ENCODE measurements around the gene ITGB3BP. TPM values are rescaled to one million over a fixed set of nuclear protein-coding genes. Genes with fewer than 3 reads are reported as not detected.
A peak's percentile ranks its signal among the peaks of the same experiment; 100 is the strongest.
"Not testable (repeated sequence)": the region's sequence is repeated elsewhere in the genome, so short reads cannot be mapped to it uniquely, and the experiment has no call there.

ITGB3BP gene
- total RNA-seq (63.8 TPM), polyA plus RNA-seq (34.2 TPM)
- long read RNA-seq, donor 1, transcript ITGB3BP-201 (9 exons, 948 nt), result major isoform, 6 of 6 reads
- long read RNA-seq, donor 1, partial matches to known transcripts, result 0 of 6 reads
- long read RNA-seq, donor 1, other reads (novel, unspliced or antisense), result 0 of 6 reads
- long read RNA-seq, donor 2, transcript ITGB3BP-201 (9 exons, 948 nt), result major isoform, 9 of 26 reads
- long read RNA-seq, donor 2, partial matches to known transcripts, result 5 of 26 reads
- long read RNA-seq, donor 2, other reads (novel, unspliced or antisense), result 6 of 26 reads
- long read RNA-seq, donor 3, transcript ITGB3BP-212 (10 exons, 1,285 nt), result minor isoform, 10 of 80 reads
- long read RNA-seq, donor 3, transcript ITGB3BP-201 (9 exons, 948 nt), result major isoform, 44 of 80 reads
- long read RNA-seq, donor 3, partial matches to known transcripts, result 14 of 80 reads
- long read RNA-seq, donor 3, other reads (novel, unspliced or antisense), result 5 of 80 reads
- long read RNA-seq, donor 4, transcript ITGB3BP-201 (9 exons, 948 nt), result major isoform, 7 of 19 reads
- long read RNA-seq, donor 4, partial matches to known transcripts, result 10 of 19 reads
- long read RNA-seq, donor 4, other reads (novel, unspliced or antisense), result 0 of 19 reads
- long read RNA-seq, donor 5, transcript ITGB3BP-201 (9 exons, 948 nt), result major isoform, 31 of 84 reads
- long read RNA-seq, donor 5, transcript ITGB3BP-212 (10 exons, 1,285 nt), result minor isoform, 17 of 84 reads
- long read RNA-seq, donor 5, partial matches to known transcripts, result 24 of 84 reads
- long read RNA-seq, donor 5, other reads (novel, unspliced or antisense), result 10 of 84 reads
- long read RNA-seq, donor 6, transcript ITGB3BP-201 (9 exons, 948 nt), result major isoform, 11 of 19 reads
- long read RNA-seq, donor 6, partial matches to known transcripts, result 6 of 19 reads
- long read RNA-seq, donor 6, other reads (novel, unspliced or antisense), result 0 of 19 reads
- long read RNA-seq, donor 7, transcript ITGB3BP-201 (9 exons, 948 nt), result major isoform, 19 of 29 reads
- long read RNA-seq, donor 7, partial matches to known transcripts, result 0 of 29 reads
- long read RNA-seq, donor 7, other reads (novel, unspliced or antisense), result 5 of 29 reads
- long read RNA-seq, donor 8, partial matches to known transcripts, result 0 of 5 reads
- long read RNA-seq, donor 8, other reads (novel, unspliced or antisense), result 0 of 5 reads
- long read RNA-seq, donor 9, transcript ITGB3BP-201 (9 exons, 948 nt), result major isoform, 11 of 40 reads
- long read RNA-seq, donor 9, transcript ITGB3BP-212 (10 exons, 1,285 nt), result minor isoform, 6 of 40 reads
- long read RNA-seq, donor 9, partial matches to known transcripts, result 18 of 40 reads
- long read RNA-seq, donor 9, other reads (novel, unspliced or antisense), result 0 of 40 reads
- long read RNA-seq, donor 10, transcript ITGB3BP-201 (9 exons, 948 nt), result major isoform, 17 of 63 reads
- long read RNA-seq, donor 10, partial matches to known transcripts, result 33 of 63 reads
- long read RNA-seq, donor 10, other reads (novel, unspliced or antisense), result 9 of 63 reads

DNA sequence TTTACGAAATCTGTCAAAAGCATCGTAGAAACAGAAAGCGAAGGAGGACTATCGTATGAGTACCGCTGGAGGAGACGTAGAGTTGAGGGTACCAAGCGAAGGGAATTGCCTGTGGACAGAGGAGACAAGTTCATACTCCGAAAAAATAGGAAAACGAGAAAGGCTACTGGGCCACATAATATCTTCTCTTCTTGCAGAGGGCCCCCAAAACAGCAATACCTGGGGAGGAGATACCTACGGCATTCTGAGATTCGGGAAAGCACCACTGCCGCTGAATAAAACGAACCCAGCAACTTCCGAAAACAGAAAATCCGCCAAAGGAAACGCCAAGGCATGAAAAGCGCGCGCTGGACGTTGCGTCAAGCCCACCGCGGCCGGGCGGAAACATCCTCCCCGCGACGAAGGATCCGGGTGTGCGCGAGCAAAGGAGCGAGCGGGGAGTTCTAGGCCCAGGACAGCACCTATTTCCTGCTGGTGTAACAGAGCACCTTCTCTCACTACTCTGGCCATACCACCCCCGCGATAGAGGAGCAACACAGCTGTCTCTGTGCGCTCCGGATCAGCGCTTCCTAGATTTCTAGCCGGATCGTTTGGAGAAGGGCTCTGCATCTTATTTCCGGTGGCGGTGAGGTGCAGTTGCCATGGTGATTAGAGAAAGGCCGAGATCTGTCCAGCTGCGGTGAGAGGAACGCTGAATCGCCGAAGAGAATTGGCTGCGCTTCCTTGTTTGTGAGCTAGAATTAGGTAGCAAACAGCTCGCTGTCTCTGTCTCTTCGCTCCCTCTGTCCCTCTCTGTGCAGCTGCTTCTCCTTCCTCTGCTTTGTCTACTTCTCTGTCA is at the start of gene ITGB3BP, which contains the start of gene EFCAB7:
Gene ITGB3BP (minus strand): TSS at position 335 of the 838 bp plus-strand sequence. CDS start 92 bp downstream, at position 243.
Gene EFCAB7 (plus strand): TSS at position 635 of the 838 bp plus-strand sequence. CDS start 2,048 bp downstream, outside the sequence.
- H3K4me3 ChIP-seq (ENCODE audit: low read length in 2 of 2), result peak within 1 kb of the TSS; percentile 80 to 94
- peak within 1 kb of the TSS; percentile 93 to 97 for H3K27ac ChIP-seq (ENCODE audit: low read depth in 1 of 2, low read length in 1 of 2)
- peaks cover 0 to 7% of the 10 kb centered on the region in 2 donors for H3K36me3 ChIP-seq (ENCODE audit: control insufficient read depth in 2 of 2, insufficient read depth in 2 of 2, low read length in 1 of 2)
- peaks cover 3 to 12% of the 10 kb centered on the region in 2 donors for H3K4me1 ChIP-seq (ENCODE audit: control insufficient read depth in 2 of 2, insufficient read depth in 2 of 2, low read length in 2 of 2)
- under 1% methylated on average over 50 of the region's 50 CpGs for WGBS
- H3K27me3 ChIP-seq (ENCODE audit: control insufficient read depth in 2 of 2, insufficient read depth in 1 of 2, low read length in 1 of 2), result no peaks in the 10 kb centered on the region
- peak; percentile 65 to 93 (median 81) for DNase-seq (ENCODE audit: low read depth in 6 of 9, low spot score in 9 of 9)
- no peaks in the 10 kb centered on the region for H3K9me3 ChIP-seq (ENCODE audit: control insufficient read depth in 2 of 2, insufficient read depth in 1 of 2, low read length in 1 of 2)

DNA sequence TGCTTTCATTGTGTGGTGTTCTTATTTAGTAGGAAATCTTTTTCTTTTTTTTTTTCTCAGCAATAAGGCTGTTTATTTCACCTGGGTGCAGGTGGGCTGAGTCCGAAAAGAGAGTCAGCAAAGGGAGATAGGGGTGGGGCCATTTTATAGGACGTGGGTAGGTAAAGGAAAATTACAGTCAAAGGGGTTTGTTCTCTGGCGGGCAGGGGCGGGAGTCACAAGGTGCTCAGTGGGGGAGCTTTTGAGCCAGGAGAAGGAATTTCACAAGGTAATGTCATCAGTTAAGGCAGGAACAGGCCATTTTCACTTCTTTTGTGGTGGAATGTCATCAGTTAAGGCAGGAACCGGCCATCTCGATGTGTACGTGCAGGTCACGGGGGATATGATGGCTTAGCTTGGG is 49.7 kb upstream of the ITGB3BP start:
- H3K27ac ChIP-seq (ENCODE audit: low read depth in 1 of 2, low read length in 1 of 2); H3K9me3 ChIP-seq (ENCODE audit: control insufficient read depth in 2 of 2, insufficient read depth in 1 of 2, low read length in 1 of 2); H3K4me1 ChIP-seq (ENCODE audit: control insufficient read depth in 2 of 2, insufficient read depth in 2 of 2, low read length in 2 of 2); H3K4me3 ChIP-seq (ENCODE audit: low read length in 2 of 2); H3K36me3 ChIP-seq (ENCODE audit: control insufficient read depth in 2 of 2, insufficient read depth in 2 of 2, low read length in 1 of 2); DNase-seq (ENCODE audit: low read depth in 6 of 9, low spot score in 9 of 9); H3K27me3 ChIP-seq (ENCODE audit: control insufficient read depth in 2 of 2, insufficient read depth in 1 of 2, low read length in 1 of 2): not testable (repeated sequence)
- 91% methylated on average over 8 of the region's 8 CpGs for WGBS

GRCh38 chr1:63569640-63570316 is 46.8 kb upstream of the ITGB3BP start:
- H3K4me3 ChIP-seq (ENCODE audit: low read length in 2 of 2), result no peak overlapping the region
- 94% methylated on average over 3 of the region's 3 CpGs for WGBS
- no peaks in the 10 kb centered on the region for H3K27me3 ChIP-seq (ENCODE audit: control insufficient read depth in 2 of 2, insufficient read depth in 1 of 2, low read length in 1 of 2)
- no peaks in the 10 kb centered on the region for H3K9me3 ChIP-seq (ENCODE audit: control insufficient read depth in 2 of 2, insufficient read depth in 1 of 2, low read length in 1 of 2)
- no peak overlapping the region for H3K27ac ChIP-seq (ENCODE audit: low read depth in 1 of 2, low read length in 1 of 2)
- H3K36me3 ChIP-seq (ENCODE audit: control insufficient read depth in 2 of 2, insufficient read depth in 2 of 2, low read length in 1 of 2), result peaks cover 0 to 2% of the 10 kb centered on the region in 2 donors
- no peaks in the 10 kb centered on the region for H3K4me1 ChIP-seq (ENCODE audit: control insufficient read depth in 2 of 2, insufficient read depth in 2 of 2, low read length in 2 of 2)
- DNase-seq (ENCODE audit: low read depth in 6 of 9, low spot score in 9 of 9), result no peak

DNA sequence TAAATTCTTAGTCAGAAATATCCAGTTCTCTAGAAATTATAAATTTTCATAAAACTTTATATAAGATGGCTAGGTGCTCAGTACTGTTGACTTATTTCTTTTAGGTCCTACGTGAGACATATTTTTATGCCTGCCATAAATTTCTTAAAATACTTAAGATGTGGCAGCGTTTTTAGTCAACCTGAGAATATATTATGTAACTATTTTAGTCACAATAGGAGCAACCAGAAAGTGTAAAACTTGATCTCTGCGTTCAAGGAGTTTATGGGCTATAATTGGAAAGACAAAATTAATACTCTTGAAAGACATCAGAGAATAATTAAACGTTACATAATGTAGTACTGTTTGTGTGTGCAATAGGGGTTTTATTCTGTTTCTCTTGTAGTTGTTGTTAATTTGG is 46.0 kb upstream of the ITGB3BP start:
- Histone ChIP-seq H3K36me3 (ENCODE audit: control insufficient read depth in 2 of 2, insufficient read depth in 2 of 2, low read length in 1 of 2) (peaks cover 0 to 2% of the 10 kb centered on the region in 2 donors), H3K27ac (ENCODE audit: low read depth in 1 of 2, low read length in 1 of 2) (no peak overlapping the region), H3K9me3 (ENCODE audit: control insufficient read depth in 2 of 2, insufficient read depth in 1 of 2, low read length in 1 of 2) (no peaks in the 10 kb centered on the region), H3K27me3 (ENCODE audit: control insufficient read depth in 2 of 2, insufficient read depth in 1 of 2, low read length in 1 of 2) (no peaks in the 10 kb centered on the region), H3K4me3 (ENCODE audit: low read length in 2 of 2) (no peak overlapping the region), H3K4me1 (ENCODE audit: control insufficient read depth in 2 of 2, insufficient read depth in 2 of 2, low read length in 2 of 2) (no peaks in the 10 kb centered on the region)
- 97% methylated on average over 4 of the region's 4 CpGs for WGBS
- DNase-seq (ENCODE audit: low read depth in 6 of 9, low spot score in 9 of 9), result no peak

DNA sequence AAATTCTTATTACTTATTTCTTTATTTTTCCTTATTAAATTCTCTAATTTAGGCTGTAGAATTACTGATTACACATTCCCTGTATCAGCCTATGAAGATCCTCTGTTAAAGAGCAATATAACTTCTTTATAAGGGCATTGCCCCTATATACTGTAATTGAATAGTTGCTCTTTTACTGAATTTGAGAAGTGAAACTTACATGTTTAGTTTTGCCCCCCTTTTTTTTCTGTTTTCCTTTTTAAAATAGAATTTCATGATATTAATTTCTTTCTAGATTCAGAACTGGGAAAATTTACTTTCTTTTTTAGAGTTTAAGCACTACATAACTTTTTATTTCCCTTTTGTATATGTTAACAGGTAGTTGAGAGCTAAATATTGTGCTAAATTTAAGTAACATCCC is 40.7 kb upstream of the ITGB3BP start:
- Histone ChIP-seq H3K27me3 (ENCODE audit: control insufficient read depth in 2 of 2, insufficient read depth in 1 of 2, low read length in 1 of 2) (no peaks in the 10 kb centered on the region), H3K4me1 (ENCODE audit: control insufficient read depth in 2 of 2, insufficient read depth in 2 of 2, low read length in 2 of 2) (no peaks in the 10 kb centered on the region), H3K9me3 (ENCODE audit: control insufficient read depth in 2 of 2, insufficient read depth in 1 of 2, low read length in 1 of 2) (no peaks in the 10 kb centered on the region), H3K36me3 (ENCODE audit: control insufficient read depth in 2 of 2, insufficient read depth in 2 of 2, low read length in 1 of 2) (peaks cover 0 to 5% of the 10 kb centered on the region in 2 donors), H3K27ac (ENCODE audit: low read depth in 1 of 2, low read length in 1 of 2) (no peak overlapping the region), H3K4me3 (ENCODE audit: low read length in 2 of 2) (no peak overlapping the region)
- no peak for DNase-seq (ENCODE audit: low read depth in 6 of 9, low spot score in 9 of 9)

- no peak for DNase-seq (ENCODE audit: low read depth in 6 of 9, low spot score in 9 of 9)
- H3K27ac ChIP-seq (ENCODE audit: low read depth in 1 of 2, low read length in 1 of 2), result no peak overlapping the region
- no peak overlapping the region for H3K4me3 ChIP-seq (ENCODE audit: low read length in 2 of 2)
- WGBS, result 100% methylated on average over 2 of the region's 2 CpGs
- peaks cover 0 to 8% of the 10 kb centered on the region in 2 donors for H3K36me3 ChIP-seq (ENCODE audit: control insufficient read depth in 2 of 2, insufficient read depth in 2 of 2, low read length in 1 of 2)
- H3K27me3 ChIP-seq (ENCODE audit: control insufficient read depth in 2 of 2, insufficient read depth in 1 of 2, low read length in 1 of 2), result no peaks in the 10 kb centered on the region
- H3K4me1 ChIP-seq (ENCODE audit: control insufficient read depth in 2 of 2, insufficient read depth in 2 of 2, low read length in 2 of 2), result no peaks in the 10 kb centered on the region
- H3K9me3 ChIP-seq (ENCODE audit: control insufficient read depth in 2 of 2, insufficient read depth in 1 of 2, low read length in 1 of 2), result no peaks in the 10 kb centered on the region
Measured at GRCh38 chr1:63559357-63559756, 36.3 kb upstream of the ITGB3BP start.

DNA sequence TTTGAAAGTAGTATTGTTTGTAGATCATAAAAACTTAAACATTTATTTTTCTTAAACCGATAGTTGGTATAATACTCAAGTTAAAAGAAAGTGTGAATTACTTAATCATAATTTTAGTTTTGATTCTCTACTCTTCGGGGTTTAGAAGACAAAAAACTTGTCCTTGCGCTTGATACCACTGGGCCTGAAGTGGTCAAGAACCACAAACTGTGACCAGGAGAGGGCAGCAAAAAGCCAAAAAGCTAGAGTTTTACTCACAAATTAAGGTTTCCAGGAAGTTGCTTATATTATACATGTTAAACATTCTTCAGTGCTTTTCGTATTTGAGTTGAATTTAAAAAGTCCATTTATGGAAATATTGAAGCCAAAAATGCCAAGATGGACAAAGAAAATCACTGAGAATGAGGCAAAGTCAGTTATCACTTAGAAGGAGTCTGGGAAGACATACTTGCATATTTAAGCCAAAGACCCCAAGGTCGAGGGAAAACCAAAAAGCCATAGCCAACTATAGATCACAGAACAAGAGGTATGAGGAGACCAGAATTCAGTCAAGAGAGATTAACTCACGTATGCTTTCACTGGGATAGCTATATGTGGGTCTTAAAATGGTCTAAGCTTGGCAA is 34.5 kb upstream of the ITGB3BP start:
- Histone ChIP-seq H3K27me3 (ENCODE audit: control insufficient read depth in 2 of 2, insufficient read depth in 1 of 2, low read length in 1 of 2) (no peaks in the 10 kb centered on the region), H3K27ac (ENCODE audit: low read depth in 1 of 2, low read length in 1 of 2) (no peak overlapping the region), H3K9me3 (ENCODE audit: control insufficient read depth in 2 of 2, insufficient read depth in 1 of 2, low read length in 1 of 2) (no peaks in the 10 kb centered on the region), H3K4me1 (ENCODE audit: control insufficient read depth in 2 of 2, insufficient read depth in 2 of 2, low read length in 2 of 2) (no peaks in the 10 kb centered on the region), H3K36me3 (ENCODE audit: control insufficient read depth in 2 of 2, insufficient read depth in 2 of 2, low read length in 1 of 2) (peaks cover 0 to 8% of the 10 kb centered on the region in 2 donors), H3K4me3 (ENCODE audit: low read length in 2 of 2) (no peak overlapping the region)
- 95% methylated on average over 6 of the region's 6 CpGs for WGBS
- peak in 3 of 9 donors; percentile 2 to 27 (median 13) for DNase-seq (ENCODE audit: low read depth in 6 of 9, low spot score in 9 of 9)

Data from thymus (tissue), 14 donors.